Embryonic facial prominence (tissue), 1 donor: ENCODE data around the gene LRBA.
"Not testable (repeated sequence)": the region's sequence is repeated elsewhere in the genome, so short reads cannot be mapped to it uniquely, and the experiment has no call there.

ENCODE experiments used
- DNase-seq: peaks from one replicate; pipeline ENCODE4 v3.0.0-alpha.2; 2016; ENCODE audit errors: extremely low spot score

The LRBA gene

DNA sequence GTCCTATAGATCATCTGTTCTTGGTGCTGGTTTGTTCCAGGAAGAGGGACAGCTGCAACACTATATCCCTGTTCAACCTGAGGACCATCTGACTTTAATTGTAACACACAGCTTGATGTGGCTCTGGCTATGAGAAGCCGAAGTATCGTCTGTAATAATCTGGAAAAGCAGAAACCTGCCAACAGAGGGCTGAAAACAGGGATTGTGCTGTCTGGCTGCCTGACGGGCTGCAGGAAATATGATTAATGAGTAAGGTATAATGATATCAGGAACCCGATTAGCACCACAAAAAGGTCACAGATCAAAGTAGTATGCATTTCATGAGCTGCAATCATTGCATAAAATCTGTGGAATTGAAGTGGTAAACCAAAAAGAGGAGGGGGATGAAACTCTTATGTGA, 603.6 kb downstream of the LRBA start:
- no peak for DNase-seq

DNA sequence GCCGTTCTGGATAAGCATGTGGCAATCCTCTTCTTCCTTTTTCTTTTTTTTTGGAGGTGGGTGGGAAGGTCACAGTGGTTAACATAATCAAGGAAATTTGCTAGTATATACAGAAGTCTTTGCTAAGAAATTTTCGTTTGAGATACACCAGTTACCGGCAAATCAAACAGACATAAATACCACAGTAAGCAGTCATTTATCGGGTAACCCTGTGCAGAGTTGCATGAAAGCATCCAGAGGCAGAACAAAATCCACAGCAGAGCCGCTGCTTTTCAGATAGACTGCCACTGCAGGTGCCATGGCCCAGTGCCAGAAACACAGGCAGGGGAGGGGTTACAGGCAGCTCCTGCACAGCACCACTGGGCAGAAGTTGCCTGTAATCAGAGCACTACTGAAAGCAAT, 612.2 kb downstream of the LRBA start:
- DNase-seq: no peak

DNA sequence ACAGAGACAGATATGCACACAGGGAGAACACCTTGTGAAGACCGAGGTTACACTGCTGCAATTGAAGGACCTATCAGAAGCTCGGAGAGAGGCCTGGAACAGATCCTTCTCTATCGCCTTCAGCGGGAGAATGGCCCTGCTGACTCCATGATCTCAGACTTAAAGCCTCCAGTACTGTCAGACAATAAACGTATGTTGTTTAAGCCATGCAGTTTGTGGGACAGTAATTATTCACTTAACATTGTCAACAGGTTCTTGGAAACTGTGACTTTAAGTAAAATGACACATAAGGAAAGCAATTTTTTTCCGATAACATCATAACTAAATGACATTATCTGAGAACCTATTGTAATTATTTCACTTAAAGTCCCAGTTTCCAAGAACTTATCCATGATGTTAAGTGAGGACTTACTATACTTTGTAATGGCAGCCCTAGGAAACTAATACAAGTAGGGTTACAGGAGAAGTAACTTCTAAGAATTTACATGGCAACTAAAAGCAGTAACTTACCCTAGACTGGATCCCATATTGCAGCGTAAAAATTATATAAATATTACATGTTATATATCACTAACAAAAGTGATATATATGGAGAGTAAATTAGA, 613.9 kb downstream of the LRBA start:
- DNase-seq: no peak

DNA sequence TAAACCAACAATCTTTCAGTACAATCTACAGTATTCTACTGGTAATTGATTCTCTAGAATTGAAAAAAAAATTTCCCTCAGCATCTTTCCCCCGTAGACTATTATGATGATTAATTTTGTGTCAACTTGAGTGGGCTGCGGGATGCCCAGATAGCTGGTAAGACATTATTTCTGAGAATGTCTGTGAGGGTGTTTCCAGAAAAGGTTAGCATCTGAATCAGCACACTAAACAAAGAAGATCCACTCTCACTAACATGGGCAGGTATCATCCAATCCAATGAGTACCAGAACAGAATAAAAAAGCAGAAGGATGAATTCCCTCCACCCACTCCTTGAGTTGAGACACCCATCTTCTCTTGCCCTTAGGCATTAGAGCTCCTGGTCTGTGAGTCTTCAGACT, 619.2 kb downstream of the LRBA start:
- no peak for DNase-seq

DNA sequence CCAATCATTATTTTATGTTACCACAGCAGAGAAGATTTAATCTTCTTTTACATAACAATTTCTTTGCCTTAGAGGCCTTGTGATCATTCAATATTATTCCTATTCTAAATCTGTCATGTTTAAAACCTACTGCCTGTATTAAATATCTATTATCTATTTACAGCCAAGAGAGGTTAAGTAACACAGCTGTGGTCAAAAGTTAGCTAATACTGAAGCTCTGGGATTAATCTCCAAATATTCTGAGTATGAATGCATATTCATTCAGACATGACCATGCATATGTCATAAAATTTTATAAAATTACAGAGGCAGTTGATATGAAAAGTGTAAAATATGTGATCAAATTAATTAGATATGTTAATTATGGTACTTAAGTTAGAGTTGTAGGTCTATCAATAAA, 621.0 kb downstream of the LRBA start:
- no peak for DNase-seq

DNA sequence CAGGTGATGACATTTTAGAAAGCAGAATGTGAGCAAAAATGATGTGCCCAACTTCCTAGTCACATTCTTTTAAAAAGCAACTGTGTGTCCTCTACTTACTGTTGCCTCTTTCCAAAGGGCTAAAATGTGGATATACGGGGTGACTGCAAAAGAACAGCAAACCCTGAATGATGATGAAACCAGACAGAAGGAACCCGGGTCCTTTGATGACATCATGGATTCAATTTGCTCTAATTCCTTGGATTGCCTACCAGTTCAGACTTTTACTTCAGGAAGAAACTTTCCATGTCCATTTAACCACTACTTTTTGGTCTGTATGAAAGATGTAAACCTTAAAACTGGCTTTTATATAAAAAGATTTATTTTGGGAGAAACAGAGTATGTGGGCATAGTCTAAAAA, 624.0 kb downstream of the LRBA start:
- DNase-seq: no peak

- no peak for DNase-seq
Measured at GRCh38 chr4:150390531-150390910, 624.6 kb downstream of the LRBA start.

- no peak for DNase-seq
Measured at GRCh38 chr4:150389896-150390530, 625.1 kb downstream of the LRBA start.

GRCh38 chr4:150387981-150388380, 627.1 kb downstream of the LRBA start:
- DNase-seq: no peak

DNA sequence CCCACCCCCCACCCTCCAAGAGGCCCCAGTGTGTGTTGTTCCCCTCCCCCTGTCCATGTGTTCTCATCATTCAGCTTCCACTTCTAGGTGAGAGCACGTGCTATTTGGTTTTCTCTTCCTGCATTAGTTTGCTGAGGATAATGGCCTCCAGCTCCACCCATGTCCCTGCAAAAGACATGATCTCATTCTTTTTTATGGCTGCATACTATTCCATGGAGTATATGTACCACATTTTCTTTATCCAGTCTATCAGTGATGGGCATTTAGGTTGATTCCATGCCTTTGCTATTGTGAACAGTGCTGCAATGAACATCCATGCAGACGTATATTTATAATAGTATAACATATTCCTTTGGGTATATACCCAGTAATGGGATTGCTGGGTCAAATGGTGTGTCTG, 628.7 kb downstream of the LRBA start:
- not testable (repeated sequence) for DNase-seq

DNA sequence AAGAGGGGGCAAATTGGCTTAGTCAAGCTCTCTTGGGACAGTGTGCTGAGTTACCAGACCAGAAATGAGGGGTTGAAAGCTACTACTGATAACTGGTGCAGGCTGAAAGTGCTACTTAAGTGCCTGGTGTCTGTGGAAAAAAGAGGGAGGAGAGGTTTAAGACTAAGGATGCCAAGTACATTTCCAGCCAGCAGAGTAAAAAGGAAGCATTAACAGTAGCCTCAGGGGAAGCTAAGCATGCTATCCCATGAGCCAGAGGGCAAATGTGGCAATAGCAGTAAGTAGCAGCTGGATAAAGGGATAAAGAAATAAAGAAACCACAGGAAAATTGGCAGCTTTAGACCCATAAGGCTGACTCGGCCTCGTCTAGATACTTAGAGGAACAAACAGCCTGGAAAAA, 629.5 kb downstream of the LRBA start:
- DNase-seq: no peak

DNA sequence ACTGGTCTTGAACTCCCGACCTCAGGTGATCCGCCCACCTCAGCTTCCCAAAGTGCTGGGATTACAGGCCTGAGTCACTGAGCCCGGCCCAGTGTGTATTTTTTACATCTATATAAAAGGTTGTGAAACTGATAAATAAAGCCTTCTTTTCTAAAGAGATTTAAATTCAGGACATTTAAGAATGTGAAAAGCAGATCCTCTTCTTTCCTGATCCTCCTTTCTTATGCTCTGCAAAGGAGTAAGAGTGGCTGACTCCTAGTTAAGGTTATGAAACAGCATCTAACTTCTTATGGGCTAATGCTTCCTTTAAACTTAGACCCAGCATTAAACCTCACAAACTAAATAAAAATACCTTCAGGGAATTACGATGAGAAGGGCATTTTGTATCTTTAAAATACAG, 630.8 kb downstream of the LRBA start:
- DNase-seq: no peak

- DNase-seq: no peak
Measured at GRCh38 chr4:150382028-150382427, 633.1 kb downstream of the LRBA start.

DNA sequence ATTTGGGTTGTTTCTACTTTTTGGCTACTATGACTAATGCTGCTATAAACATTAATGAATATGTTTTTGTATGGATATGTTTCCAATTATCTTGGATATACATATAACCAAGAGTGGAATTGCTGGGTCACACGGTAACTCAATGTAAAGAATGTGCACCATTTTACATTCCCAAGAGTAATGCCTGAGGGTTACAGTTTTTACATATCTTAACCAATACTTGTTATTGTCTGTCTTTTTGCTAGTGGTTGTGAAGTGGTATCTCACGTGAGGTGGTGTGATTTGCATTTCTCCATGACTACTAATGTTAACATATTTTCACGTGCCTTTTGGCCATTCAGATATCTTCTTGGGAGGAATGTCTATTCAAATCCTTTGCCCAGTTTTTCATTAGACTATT, 633.5 kb downstream of the LRBA start:
- no peak for DNase-seq

DNA sequence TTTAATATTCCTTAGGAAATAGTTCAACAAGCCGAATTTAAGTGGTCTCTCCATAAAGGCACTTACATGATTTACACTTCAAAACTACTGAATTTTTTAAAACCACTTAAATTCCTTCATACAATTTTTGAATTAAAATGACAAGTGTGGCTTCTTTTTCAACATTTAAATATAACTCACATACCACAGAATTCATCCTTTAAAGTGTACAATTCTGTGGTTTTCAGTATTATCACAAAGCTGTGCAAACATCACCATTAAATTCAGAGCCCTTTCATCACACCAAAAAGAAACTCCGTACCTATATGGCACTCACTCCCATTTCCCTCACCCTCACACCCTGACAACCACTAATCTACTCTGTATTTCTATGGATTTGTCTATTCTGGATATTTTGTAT, 634.0 kb downstream of the LRBA start:
- DNase-seq: no peak

GRCh38 chr4:150379454-150379853, 635.6 kb downstream of the LRBA start:
- DNase-seq: no peak

DNA sequence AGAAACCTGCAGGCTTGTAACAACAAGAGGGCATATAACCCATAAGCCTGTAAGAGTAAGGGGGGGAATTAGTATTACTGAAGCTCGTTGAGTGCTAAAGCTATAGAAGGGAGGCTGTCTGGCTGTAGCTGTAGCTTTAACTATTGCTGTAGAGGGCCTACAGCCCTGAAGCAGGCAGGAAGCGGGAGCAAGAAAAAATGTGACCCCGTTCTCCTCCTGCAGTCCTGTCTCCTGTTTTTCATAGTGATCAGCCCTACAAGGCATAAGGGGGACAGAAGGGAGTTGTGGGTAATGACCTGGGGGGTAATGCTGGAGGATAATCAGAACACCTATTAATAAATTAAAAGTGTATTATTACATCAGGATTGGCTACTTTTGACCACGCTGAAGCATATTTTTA, 640.1 kb downstream of the LRBA start:
- no peak for DNase-seq

DNA sequence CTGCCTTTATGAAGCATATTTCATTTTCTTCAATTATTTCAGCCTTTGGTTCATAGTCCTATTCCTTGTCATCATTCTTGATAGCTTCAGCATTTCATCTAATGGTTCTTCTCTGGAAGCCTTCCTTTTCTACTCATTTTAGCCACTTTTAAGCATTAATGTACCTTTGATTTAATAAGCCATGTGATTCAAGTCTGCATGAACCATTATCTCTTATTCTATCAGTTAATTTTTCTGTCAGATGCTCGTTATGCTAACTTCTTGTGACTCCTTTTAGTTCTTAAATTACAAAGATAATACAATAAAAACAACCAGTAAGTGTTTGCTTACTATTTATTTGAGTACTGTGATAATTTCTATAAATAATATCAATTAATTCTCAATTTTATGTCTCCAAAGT, 643.2 kb downstream of the LRBA start:
- DNase-seq: no peak

GRCh38 chr4:150369434-150370380, 645.4 kb downstream of the LRBA start:
- DNase-seq: no peak

GRCh38 chr4:150368667-150369066, 646.4 kb downstream of the LRBA start:
- DNase-seq: no peak

DNA sequence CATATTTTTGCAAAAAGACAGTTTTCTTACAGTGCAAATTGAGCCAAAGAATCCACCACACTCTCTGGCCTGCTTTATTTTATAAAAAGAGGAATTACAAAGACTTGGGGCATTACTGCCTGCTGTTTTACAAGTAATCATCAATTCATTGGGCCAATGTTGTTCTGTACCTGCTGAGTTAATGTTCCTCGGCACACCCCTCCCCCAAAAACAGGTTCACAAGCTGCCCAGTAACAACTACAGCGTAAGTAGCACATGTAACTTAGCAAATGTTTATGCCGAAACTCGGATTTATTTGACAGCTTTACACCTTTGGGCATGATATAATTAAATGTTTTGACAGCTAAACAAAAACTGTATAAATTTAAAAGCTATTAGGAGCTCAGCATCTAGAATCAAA, 647.8 kb downstream of the LRBA start:
- DNase-seq: no peak

DNA sequence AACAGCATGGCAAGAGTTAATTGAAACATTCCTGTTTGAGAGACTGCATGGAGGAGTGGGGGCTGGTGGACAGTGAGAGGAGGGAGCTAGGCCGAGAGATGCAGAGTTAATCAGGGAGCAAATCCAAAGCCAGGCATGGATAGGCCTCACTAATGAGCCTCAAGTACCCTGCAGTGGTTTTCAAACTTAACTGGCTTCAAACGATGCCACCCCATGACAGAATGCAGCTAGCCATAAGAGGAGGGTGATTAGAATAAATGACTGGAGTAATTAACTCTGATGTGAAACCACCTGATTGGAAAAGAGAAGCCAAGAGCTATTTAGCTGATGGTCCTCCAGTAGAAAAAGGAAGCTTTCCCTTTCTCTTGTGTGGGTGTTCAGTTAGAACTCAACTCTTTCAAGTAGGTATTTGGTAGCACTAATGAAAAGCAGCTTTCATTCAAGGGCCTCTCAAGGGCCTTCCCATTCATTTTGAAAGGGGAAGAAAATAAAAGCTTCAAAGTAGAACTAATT, 648.5 kb downstream of the LRBA start:
- no peak for DNase-seq
